NCI-H460 (cell line): ENCODE data around the gene ABHD17B. TPM values are rescaled to one million over a fixed set of nuclear protein-coding genes. Genes with fewer than 3 reads are reported as not detected.
A peak's percentile ranks its signal among the peaks of the same experiment; 100 is the strongest.
"Not testable (repeated sequence)": the region's sequence is repeated elsewhere in the genome, so short reads cannot be mapped to it uniquely, and the experiment has no call there.

Experiments used
- DNase-seq: peaks from one replicate; pipeline ENCODE4 v3.0.0-alpha.2; 2016; ENCODE audit warnings: low read depth; ENCODE audit errors: extremely low read depth
- polyA plus RNA-seq: library from polyadenylated mRNA; depleted of rRNA; stranded (reverse); fragments of >200 nt; gene quantifications from 2 replicates; pipeline ENCODE4 v1.2.3, GENCODE V29; 2014; cell fraction: nucleus; rRNA removed
- total RNA-seq: library from RNA; depleted of rRNA; stranded (reverse); fragments of >200 nt; shearing (Covaris generic); gene quantifications from 2 replicates; pipeline ENCODE4 v1.2.3, GENCODE V29; 2014; rRNA removed

The ABHD17B gene
- total RNA-seq, result 21.8 and 25.0 TPM in 2 replicates
- 13.9 and 22.4 TPM in 2 replicates for polyA plus RNA-seq

GRCh38 chr9:71911061-71911907 is at the start of gene ABHD17B, which contains the start of gene C9orf85:
Gene ABHD17B, minus strand, starts transcription at chr9:71911193. Its CDS starts 36,113 bp downstream, at chr9:71875080.
Gene C9orf85, plus strand, starts transcription at chr9:71911639. Its CDS starts 96 bp downstream, at chr9:71911735.
- peak; percentile 100 for DNase-seq

GRCh38 chr9:71955300-71955915 is 44.4 kb upstream of the ABHD17B start:
- DNase-seq, result no peak

GRCh38 chr9:71954652-71955051 is 43.7 kb upstream of the ABHD17B start:
- not testable (repeated sequence) for DNase-seq

DNA sequence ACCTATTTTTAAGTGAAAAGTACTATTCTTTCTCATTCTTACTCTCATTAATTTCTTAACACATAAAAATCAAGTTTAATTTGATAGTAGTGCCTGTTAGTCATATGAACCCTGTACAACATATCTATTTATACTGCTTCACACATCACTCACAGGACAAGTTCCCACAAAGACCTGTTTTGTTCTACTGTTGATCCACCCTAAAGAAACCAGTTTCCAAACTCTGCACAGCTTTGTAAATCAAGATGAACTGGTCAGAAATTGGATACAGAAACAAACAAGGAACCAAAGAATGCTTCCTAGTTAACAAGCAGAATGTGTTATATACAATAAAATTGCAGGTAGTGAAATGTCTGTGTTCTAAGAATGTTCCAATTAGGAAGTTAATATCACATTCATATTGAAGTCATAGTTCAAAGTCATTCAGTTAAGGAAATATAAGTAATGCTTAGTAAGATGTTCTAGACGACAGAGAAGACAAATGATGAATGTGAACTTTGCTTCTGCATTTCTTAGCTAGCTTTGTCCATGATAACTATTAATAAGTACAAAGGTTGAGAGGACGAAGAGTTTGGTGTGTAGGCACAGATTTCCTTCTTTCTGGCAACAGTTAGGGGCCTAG is 33.9 kb upstream of the ABHD17B start:
- DNase-seq, result no peak

- no peak for DNase-seq
These were observed 31.1 kb upstream of the ABHD17B start for GRCh38 chr9:71941998-71942567.

DNA sequence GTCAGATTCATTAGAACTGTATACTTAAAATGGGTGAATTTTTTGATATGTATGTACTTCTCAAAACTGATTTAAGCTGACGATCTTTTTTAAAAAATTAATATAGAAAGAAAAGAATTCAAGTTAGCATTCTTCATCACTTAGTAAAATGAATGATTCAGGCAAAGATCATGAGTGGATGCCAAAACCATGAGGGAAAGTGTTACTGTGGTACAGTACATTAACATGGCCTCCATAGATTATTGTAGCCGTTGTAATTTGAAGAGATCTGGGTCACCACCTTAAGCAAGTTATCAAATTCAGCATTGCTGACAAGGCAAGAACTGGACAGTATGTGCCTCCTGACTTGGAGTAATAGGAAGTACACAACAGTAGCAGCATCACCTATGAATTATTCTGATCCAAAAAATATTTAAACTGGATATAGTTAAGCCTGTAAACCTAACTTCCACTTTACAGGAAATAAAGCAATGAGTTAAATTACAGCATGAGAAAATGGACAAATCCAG is 30.1 kb upstream of the ABHD17B start:
- no peak for DNase-seq

GRCh38 chr9:71937898-71938297 is 26.9 kb upstream of the ABHD17B start:
- no peak for DNase-seq

DNA sequence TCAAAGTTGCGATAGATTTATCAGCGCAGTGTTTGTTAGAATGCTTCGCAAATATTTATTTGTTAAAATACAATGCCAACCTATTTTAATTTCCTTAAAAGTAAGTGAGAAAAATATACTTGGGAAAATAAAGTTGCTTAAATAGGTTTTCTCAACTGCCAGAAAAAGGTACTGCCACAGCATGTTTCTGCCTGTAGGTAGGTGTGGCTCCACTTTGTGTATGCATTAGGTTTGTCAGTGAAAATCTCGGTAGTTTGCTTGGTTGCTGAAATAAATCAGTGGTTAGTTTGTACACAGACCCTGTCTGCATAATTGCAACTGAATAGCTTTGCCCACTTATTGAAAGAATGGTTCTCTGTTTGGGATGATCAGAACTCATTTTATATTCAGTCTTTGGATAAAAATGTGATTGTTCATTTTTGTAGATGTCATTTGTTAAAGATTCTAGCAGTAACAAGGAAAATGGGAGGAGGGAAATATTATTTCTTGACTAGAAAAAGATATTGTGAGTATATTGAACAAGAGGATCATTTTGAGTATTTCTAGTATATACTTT is 26.2 kb upstream of the ABHD17B start:
- DNase-seq, result no peak

DNA sequence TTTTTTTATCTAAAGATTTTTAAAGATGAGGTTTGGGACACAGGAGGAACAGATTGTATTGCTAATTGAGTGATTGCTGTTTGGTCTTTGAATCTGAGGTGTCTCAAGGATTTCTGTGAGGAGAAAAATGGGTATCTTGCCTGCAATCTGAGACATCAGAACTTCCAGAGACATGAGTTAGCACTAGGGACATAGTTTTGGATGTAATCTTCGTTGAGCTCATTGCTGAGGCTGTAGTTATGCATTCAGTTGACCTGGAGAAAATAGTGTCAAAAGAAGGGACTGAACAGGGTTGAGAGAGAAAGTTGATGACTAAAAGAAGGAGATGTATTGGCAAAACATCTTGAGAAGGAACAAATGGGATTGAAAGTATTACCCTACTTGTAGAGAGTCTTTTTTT is 25.1 kb upstream of the ABHD17B start:
- DNase-seq, result no peak

DNA sequence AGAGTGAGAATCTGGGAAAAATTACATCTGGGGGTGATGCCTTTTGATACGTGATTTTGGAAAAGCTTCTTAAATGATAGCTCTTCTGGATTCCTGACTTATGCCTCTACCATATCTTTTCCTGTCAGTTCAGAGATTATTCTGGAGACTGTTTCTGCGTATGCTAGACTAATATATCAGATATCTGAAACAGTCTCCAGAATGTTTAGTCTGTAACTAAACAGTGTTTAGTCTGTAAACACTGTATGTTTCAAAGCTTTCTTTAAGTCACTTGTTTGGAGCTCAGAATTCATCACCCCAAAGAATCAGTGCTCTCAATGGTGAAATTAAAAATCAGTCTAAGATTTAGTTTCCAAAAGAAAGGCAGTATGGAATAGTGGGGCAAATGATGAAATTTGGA is 20.2 kb upstream of the ABHD17B start:
- DNase-seq, result no peak

DNA sequence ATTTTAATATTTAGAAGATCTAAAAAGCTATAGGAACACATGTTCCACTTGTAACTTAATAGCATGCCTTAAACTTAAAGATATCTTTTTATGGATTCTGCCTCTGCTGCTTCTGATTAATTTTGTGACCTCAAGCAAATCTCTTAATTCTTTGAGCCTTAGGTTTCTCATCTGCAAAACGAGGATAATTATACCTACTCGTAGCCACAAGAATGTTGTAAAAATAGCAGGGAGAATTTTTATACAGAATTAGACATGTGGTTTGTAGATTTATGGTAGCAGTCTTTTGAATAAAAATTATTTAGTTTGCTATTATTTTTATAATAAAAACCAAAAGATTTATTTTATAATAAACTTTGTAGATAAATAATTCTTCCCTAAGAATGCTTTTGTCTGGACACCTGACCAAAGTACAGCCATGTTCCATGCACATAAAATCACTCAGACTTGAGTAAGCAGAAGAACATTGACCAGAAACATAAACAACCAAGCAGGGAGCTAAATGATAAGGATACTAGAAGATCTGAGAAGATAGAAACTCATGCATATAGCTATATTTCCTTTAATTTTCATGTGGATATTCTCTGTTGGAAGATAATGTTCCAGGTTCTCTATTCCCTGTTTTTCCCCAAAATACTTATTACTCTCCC is 18.9 kb upstream of the ABHD17B start:
- no peak for DNase-seq

DNA sequence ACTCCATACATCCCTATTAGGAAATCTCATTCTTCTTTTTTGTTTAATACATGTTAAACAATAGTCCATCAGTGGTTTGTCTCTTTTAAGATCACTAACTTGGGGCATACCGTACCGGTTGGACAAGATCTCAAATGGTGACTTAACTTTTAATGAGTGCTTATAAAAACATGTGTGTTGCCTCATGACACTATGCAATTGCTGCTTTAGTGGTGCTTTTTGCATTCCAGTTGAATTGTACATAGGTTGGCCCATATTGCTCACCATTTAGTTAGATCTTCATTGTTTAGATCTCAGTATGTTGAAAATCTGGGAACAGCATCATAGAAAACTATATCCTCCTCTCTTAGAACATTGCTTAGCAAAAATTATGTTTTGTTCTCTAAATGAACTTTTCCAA is 18.2 kb upstream of the ABHD17B start:
- no peak for DNase-seq

DNA sequence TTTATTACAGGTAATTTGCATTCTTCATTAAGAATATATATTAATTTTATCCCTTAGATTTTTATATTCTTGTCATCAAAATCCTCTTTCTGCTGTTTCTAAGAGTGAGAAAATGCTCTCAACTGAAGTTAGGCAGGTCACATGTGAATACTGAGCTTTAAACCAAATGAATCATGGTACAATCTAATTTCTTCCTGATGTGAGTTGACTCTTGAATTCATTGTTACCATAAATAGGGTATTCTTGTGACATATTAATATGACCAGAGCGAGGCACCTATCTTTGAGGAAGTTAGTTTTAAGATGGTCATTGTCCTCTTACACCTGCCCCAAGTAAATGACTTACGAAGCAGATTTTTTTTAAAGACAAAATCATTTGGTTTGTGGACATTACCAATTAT is 17.8 kb upstream of the ABHD17B start:
- no peak for DNase-seq

- DNase-seq, result no peak
These were observed 17.4 kb upstream of the ABHD17B start for GRCh38 chr9:71928376-71928775.

DNA sequence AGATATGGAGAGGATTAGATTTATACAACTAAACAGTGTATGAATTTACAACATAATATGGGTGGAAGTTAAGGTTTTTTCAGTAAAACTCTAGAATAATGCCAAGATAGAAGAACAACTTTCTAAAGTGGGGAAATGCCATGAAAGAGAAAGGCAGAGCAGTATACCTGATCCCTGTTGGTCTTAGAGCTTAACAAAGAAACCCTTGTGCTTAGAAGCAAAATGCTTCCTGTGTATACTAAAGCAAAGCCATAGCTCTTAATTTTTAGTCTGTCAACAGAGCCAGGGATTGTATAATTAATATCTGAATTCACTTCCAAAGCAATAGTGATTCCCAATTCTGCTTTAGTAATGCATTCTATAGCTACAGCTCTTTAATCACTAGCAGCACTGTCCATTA is 14.8 kb upstream of the ABHD17B start:
- DNase-seq, result no peak

GRCh38 chr9:71924576-71924975 is 13.6 kb upstream of the ABHD17B start:
- DNase-seq, result no peak

GRCh38 chr9:71921190-71921814 is 10.3 kb upstream of the ABHD17B start:
- DNase-seq, result no peak

DNA sequence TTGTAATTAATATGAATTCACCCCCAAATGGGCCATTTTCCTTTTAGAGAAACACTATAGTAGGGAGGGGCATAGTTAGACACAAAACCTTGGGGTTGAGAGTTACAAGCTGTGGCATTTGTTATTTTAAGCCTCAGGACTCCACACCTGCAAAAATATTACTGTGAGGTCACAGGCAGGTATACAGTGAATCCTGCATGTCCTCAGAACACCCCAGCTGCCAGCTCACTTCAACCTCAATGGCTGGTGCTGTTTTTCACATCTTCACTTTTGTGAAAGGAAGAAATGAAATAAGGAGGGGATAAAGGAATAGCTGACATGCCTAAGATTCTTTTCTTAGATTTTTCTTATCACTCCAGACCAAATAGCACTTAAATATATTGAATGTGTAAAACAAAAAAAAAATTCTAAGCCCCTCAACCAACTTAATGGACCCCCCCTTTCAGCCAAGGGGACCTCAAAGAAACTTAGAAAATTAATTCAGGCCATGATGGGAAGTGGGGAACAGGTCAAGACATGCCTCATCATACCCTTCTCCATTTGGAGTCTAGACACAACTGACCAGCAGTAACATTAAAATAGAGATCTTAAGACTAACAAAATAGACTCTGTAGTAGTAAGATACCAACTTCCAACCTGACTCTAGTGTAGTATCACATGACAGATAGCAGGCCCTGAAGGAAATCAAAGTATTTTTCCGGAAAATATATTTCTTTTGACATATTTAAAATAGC is 9.6 kb upstream of the ABHD17B start:
- DNase-seq, result no peak

DNA sequence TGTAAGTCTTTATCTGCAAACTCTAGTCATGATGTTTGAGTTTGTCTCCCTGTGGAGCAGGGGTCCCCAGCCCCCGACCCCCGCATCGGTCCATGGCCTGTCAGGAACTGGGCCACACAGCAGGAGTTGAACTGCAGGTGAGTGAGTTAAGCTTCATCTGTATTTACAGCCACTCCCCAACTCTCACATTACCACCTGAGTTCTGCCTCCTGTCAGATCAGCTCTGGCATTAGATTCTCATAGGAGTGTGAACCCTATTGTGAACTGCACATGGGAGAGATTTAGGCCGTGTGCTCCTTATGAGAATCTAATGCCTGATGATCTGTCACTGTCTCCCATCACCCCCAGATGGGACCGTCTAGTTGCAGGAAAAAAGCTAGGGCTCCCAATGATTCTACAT is 7.4 kb upstream of the ABHD17B start:
- no peak for DNase-seq
